COLO829 (cell line): ENCODE measurements around the gene RPAP3.
A peak's percentile ranks its signal among the peaks of the same experiment; 100 is the strongest.
"Not testable (repeated sequence)": the region's sequence is repeated elsewhere in the genome, so short reads cannot be mapped to it uniquely, and the experiment has no call there.

Source experiments
- DNase-seq: peaks from one replicate; pipeline ENCODE4 v3.0.0; 2012; ENCODE audit warnings: low spot score

Gene RPAP3

GRCh38 chr12:47672068-47672467 is 33.8 kb downstream of the RPAP3 start:
- DNase-seq, result no peak

DNA sequence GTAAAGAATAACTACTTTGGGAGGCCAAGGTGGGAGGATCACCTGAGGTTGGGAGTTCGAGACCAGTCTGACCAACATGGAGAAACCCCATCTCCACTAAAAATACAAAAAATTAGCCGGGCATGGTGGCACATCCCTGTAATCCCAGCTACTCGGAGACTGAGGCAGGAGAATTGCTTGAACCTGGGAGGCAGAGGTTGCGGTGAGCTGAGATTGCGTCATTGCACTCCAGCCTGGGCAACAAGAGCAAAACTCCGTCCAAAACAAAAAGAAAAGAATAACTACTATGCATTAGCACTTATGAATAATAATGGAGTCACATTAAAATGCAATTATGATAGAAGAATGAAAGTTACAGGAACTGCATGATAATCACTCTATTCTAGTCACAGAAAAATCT is 37.9 kb downstream of the RPAP3 start:
- not testable (repeated sequence) for DNase-seq

DNA sequence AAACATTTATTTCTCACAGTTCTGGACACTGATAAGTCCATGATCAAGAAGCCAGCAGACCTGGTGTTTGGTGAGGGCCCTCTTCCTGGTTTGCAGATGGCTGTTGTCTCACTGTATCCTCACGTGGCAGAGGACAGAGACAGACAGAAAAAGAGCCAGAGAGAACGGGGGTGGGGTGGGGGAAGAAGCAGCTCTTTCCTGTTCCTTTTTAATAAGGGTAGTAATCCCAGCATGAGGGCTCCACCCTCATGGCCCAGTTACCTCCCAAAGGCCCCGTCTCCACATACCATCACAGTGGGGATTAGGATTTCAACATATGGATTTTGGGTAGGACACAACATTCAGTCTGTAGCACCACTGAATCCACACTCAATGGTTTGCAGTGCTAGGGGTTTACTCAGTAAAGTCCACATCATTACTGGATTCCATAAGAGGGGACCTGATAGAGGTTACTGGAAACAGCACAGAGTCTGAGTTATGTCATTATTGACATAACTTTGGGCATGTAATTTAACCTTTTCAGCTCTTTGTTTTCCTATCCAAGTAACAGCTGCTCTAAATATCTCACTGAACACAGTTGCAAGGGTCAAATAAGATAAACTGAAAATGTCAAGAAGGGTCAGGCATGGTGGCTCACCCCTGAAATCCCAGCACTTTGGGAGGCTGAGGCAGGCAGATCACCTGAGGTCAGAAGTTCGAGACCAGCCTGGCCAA is 53.2 kb downstream of the RPAP3 start:
- no peak for DNase-seq

DNA sequence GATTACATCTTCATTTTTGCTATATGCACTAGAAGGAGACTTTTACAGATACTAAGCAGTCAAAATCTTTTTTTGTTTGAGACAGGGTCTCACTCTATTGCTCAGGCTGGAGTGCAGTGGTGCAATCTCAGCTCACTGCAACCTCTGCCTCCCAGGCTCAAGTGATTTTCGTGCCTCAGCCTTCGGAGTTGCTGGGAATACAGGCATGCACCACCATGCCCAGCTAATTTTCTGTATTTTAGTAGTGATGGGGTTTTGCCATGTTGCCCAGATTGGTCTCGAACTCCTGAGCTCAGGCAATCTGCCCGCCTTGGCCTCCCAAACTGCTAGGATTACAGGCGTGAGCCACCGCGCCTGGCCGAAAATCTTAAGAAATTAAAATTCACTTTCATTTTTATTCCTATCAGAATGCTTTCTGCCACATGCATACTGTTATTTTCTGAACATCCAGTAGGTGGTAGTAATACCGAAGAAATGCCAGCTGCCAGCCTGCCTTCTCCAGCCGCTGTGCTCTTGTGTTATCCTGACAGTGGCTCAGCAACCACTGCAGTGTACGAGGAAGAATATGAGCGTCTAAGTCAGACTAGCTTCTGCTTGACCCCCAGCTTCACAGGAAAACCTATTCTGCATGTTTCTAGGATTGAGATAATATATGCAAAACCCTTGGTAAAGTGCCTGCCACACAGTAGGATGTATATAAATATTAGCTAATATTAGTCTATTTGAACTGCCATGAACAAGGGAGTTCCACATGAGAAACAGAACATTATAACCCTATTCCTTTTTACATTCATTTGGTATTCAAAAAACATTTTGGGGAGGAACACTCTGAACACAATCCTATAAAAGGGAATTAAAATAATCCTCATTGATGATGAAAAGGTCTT is 54.2 kb downstream of the RPAP3 start:
- DNase-seq, result peak; percentile 51

GRCh38 chr12:47650469-47650868 is 55.4 kb downstream of the RPAP3 start:
- no peak for DNase-seq

GRCh38 chr12:47649381-47649780 is 56.4 kb downstream of the RPAP3 start:
- no peak for DNase-seq

GRCh38 chr12:47648056-47648579 is 57.7 kb downstream of the RPAP3 start:
- no peak for DNase-seq

GRCh38 chr12:47642310-47642709 is 63.5 kb downstream of the RPAP3 start:
- not testable (repeated sequence) for DNase-seq

GRCh38 chr12:47636908-47637780 is 68.7 kb downstream of the RPAP3 start:
- DNase-seq, result no peak

- DNase-seq, result not testable (repeated sequence)
These were observed 70.1 kb downstream of the RPAP3 start for GRCh38 chr12:47635770-47636169.

- no peak for DNase-seq
These were observed 71.7 kb downstream of the RPAP3 start for GRCh38 chr12:47634127-47634526.

- no peak for DNase-seq
These were observed 83.9 kb downstream of the RPAP3 start for GRCh38 chr12:47621960-47622359.

DNA sequence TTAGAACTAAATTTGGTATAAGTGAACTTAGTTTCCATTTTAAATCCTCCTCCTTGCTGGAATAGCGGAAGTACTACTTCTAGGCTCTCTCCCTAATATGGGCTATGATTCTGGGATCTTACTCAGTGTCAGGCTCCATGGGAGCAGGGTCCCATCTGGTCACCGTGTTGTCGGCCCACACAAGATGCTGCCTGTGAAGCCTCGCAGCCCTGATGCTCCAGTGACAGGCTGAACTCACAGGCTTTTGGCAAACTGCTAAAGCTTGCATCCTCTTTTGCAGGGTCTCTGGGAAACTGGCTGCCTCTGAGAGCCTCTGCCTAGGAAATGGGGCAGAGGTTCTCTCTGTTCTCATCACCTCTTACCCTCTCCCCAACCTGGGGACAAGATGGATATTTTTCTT is 88.4 kb downstream of the RPAP3 start:
- no peak for DNase-seq

DNA sequence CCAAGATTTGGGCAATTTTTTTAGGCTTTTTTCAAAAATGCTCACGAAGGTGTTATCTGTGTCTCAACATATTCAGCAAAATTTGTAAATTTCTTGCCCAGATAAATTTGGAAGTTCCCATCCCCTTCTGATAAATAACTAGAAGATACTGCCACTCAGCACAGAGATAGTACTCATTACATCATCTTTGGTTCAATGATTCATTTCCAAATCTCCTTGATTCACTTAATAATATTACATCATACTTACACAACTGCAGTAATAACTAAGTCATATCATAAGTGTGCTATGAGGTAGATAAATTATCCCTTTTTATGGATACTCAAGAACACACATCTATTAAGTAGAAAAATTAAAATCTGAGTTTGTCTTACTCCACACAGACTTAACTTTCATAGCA is 89.4 kb downstream of the RPAP3 start:
- DNase-seq, result no peak

DNA sequence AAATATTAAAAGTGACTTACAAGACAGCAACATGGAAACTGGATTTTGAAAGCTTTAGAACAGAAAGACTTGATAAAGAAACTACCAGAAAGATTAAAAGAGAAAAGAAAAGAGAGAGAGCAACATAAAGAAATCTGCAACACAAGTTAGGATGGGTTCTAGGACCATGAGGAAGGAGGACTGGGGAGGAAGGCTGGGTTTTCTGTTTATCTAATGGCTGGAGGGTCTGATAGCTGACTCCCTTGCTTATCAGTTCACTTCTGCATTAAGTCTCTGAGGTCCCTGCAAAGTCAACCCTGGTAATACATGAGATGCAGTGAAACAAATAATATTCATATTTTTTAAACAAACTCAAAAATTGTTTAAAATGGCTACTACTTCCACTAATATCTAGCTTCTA is 90.1 kb downstream of the RPAP3 start:
- no peak for DNase-seq

DNA sequence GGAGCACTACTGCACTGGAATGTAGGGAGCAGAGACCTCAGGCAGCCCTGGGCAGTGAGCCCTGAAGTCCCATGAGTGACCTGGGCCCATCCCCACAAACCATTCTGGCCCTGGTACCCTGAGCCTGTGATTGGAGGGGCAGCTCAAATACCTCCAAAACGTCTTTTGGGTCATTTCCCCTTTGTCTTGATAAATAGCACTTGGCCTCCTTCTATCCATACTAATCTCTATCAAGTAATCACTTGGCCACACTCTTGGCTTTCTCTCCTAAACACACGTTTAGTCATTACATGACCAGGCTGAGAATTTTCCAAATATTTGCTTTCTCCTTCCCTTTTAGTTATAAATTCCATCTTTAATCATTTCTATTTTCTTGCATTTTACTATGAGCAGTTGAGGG is 91.3 kb downstream of the RPAP3 start:
- no peak for DNase-seq

DNA sequence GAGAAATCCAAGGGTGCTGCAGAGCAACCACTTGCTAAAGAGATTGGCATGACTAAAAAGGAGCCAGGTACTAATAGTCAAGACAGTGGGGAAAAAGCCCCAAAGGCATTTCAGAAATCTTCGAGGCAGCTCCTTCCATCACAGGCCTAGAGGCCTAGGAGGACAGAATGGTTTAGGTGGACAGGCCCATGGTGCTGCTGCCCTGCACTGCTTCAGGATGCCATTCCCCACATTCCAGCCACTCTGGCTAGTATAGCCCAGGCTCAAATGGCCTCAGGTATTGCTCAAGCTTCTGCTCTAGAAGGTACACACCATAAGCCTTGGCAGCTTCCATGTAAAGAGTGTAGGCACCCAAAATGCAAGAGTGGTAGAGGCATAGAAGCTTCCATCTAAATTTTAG is 92.9 kb downstream of the RPAP3 start:
- no peak for DNase-seq

DNA sequence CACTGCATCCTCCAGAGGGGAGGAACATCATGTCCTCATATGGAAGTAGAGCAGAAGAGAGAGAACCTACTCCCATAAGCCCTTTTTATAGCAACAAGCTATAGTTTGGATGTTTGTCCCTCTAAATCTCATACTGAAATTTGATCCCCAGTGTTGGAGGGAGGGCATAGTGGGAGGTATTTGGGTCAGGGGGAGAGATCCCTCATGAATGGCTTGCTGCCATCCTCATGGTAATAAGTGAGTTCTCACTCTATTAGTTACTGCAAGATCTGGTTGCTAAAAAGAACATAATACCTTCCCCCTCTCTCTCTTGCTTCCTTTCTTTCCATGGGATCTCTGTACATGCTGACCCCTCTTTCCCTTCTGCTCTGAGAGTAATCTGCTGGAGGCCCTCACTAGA is 93.9 kb downstream of the RPAP3 start:
- DNase-seq, result no peak
